AG09309 (cell line): ENCODE results near the gene TAF3.

Experiments
- DNase-seq: peaks from one replicate; pipeline ENCODE4 v3.0.0-alpha.2; 2010; ENCODE audit warnings: low read depth
- H3K4me3 ChIP-seq: 2 replicates; pipeline ENCODE4 v1.5.1; 2011; ENCODE audit warnings: mild to moderate bottlenecking, low read depth, low read length, moderate library complexity; ENCODE audit not compliant: control insufficient read depth
- TF ChIP-seq, protein P1 (sequence below): IDR thresholded peaks from 2 replicates; pipeline ENCODE4 v1.5.1; 2011; ENCODE audit warnings: mild to moderate bottlenecking, low read depth, low read length, inconsistent platforms; ENCODE audit not compliant: insufficient read depth, control insufficient read depth; ENCODE audit errors: missing control alignments

The TAF3 gene

DNA sequence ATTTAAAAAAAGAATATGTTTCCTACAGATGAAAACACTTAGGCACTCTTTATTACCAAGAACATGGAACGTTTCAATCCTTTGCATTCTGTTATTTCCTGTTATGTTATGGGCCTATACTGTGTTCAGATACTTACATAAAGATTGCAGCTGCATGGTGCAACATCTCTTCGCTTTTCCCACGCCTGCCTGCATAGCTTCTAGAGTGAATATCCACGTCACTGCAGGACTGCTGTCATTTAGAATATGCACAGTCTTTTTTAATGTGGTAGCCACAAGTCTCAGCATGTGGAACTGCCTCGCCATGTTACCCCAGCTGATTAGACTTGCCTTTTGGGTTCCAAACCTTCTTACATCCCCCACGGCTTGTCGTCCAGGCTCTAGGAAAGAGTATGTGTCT, 166.6 kb downstream of the TAF3 start:
- DNase-seq: no peak
- TF ChIP-seq, protein P1, sequence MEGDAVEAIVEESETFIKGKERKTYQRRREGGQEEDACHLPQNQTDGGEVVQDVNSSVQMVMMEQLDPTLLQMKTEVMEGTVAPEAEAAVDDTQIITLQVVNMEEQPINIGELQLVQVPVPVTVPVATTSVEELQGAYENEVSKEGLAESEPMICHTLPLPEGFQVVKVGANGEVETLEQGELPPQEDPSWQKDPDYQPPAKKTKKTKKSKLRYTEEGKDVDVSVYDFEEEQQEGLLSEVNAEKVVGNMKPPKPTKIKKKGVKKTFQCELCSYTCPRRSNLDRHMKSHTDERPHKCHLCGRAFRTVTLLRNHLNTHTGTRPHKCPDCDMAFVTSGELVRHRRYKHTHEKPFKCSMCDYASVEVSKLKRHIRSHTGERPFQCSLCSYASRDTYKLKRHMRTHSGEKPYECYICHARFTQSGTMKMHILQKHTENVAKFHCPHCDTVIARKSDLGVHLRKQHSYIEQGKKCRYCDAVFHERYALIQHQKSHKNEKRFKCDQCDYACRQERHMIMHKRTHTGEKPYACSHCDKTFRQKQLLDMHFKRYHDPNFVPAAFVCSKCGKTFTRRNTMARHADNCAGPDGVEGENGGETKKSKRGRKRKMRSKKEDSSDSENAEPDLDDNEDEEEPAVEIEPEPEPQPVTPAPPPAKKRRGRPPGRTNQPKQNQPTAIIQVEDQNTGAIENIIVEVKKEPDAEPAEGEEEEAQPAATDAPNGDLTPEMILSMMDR: no peak
- no peak overlapping the region for H3K4me3 ChIP-seq

DNA sequence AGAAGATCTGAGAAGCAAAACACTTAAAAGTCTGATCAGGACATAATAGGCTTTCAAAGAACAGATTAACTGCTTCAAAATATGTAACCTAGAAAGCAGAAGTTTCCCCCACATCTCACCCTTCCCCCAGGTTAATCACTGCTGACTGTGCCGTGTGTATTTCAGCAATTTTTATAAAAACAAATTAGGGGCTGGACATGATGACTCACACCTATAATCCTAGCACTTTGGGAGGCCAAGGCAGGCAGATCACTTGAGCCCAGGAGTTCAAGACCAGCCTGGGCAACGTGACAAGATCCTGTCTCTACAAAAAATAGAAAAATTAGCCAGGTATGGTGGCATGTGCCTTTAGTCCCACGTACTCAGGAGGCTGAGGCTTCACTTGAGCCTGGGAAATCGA, 168.5 kb downstream of the TAF3 start:
- TF ChIP-seq, protein P1: no peak
- no peak for DNase-seq
- no peak overlapping the region for H3K4me3 ChIP-seq

DNA sequence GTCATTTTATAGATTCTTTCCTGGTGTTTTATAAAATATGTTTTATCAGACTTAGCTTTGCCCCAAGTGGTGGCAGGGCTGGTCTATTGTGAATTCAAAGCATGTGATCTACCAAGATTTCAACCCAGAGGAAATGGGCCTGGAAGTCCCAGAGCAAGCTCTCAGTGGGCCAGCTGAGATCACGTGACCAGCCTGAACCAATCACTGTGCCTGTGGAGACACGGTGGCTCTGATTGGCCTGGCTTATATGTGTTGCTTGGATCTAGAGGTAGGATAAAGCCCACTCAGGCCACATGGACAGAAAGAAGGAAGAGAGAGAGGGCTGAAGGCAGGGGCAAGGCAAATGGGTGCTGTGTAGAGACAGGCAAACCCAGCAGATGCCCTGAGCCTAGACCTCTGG, 170.7 kb downstream of the TAF3 start:
- no peak for DNase-seq

DNA sequence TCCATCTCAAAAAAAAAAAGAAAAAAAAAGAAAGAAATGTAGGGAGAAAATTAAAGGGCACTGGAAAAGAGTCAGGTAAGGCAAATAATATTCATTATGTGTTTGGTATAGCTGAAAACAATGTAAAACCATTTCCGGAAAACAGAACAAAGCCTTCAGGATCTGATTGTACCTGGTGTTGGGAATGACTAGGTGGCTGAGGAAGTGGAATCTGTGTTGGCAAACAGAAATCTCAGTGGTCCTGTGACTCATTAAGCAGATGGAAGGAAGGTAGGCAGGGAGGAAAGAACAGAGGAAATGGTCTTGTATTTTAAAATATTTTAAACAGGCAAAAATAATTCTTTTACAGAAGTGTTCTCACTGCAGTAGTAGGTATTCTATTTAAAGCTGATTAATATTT, 180.5 kb downstream of the TAF3 start:
- TF ChIP-seq, protein P1: no peak
- no peak for DNase-seq
- H3K4me3 ChIP-seq: no peak overlapping the region

More for the DNA sequence above, 170.7 kb downstream of the TAF3 start:
- H3K4me3 ChIP-seq: no peak overlapping the region
- TF ChIP-seq, protein P1: no peak

DNA sequence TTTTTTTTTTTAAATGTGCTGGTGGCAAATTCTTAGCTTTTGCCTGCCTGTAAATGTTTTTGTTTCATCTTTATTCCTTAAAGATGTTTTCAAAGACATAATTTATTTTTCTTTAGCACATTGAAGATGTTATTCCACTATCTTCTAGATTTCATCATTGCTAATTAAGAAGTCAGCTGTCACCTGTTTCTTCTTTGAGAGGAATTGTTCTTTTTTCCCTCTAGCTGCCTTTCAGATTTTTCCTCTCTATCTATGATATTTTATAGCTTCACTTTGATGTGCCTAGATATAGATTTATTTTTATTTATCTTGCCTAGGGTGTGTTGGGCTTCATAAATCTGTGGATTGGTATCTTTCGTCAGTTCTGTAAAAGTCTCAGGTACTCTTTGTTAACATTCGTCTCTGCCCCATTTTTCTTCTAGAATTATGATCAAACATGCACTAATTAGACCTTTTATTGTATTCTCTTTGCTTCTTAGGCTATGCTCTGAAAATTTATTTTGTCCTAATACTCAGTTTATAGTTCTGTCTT, 186.2 kb downstream of the TAF3 start:
- DNase-seq: no peak

DNA sequence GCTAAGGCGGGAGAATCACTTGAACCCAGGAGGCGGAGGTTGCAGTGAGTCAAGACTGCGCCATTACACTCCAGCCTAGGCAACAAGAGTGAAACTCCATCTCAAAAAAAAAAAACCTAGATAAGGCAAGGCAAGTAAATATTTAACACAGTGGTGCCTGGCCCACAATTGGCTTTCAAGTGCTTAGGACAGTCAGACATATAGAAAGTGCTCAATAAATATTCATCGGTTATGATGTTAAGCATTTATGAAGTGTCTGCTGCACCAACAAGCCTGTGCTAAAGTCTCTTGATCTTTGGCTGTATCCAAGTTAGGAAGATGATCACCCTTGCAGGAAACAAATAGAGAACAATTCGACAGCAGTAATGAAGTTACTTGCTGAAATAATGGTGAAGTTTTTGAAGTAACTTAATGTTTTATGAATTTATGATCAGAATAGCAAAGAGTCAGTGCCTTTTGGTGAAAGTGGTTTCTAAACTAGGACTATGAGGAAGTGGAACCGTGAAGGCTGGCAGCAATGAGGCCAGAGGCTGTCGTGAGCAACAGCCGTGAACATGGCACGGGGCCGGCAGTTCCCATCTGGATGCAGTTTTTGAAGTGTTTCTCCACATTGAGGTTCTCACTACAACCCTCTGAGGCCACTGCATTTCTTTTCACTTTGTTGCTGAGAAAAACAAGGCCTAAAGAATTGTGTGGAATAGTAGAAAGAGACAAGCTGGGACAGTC, 188.1 kb downstream of the TAF3 start:
- no peak overlapping the region for H3K4me3 ChIP-seq
- TF ChIP-seq, protein P1: no peak
- DNase-seq: no peak

More for the DNA sequence above, 186.2 kb downstream of the TAF3 start:
- no peak overlapping the region for H3K4me3 ChIP-seq
- TF ChIP-seq, protein P1: no peak
